K562 (cell line): ENCODE results near the gene FAM43B. TPM values are rescaled to one million over a fixed set of nuclear protein-coding genes. Genes with fewer than 3 reads are reported as not detected.

Source experiments
- ATAC-seq: fragments of 200-7000 bp; cut with Tn5 transposase; 3 replicates; pipeline ENCODE4 v1.9.1; 2020; ENCODE audit warnings: moderate library complexity
- BruUV-seq: library from RNA; stranded (reverse); fragments of 400-500 nt; replicated peaks from 2 replicates; lab custom pipeline; 2021; lab: Mats Ljungman, UMichigan
- CTCF ChIA-PET: fragments of 300-600 bp; formaldehyde crosslinking; extraction: SDS; loops from one replicate; lab custom pipeline; 2021; ENCODE audit warnings: low intra/inter-chr PET ratio; lab: Yijun Ruan, JAX
- POLR2A ChIA-PET: fragments of 300-600, 350-650 bp; sonication (Branson Sonifier 250); formaldehyde crosslinking; extraction: SDS; loops from one replicate; lab custom pipeline; 2021; ENCODE audit warnings: antibody characterized with exemption, inconsistent platforms; lab: Yijun Ruan, JAX
- DNase-seq, 4 experiments: peaks; one replicate each; pipeline versions ENCODE4 v3.0.0 to v3.0.0-alpha.2; 2011 to 2018; ENCODE audit warnings: low spot score in 3 of 4, mixed read lengths in 3 of 4; ENCODE audit errors: extremely low read depth in 1 of 4
- FAIRE-seq: peaks from 2 replicates; lab custom pipeline; 2011; peaks lifted over from hg19 to GRCh38; lab: Jason Lieb, UNC
- H2AFZ ChIP-seq: 2 replicates; pipeline ENCODE4 v1.6.0; 2011; ENCODE audit warnings: low read depth, low read length, control low read depth, inconsistent platforms
- H3K27ac ChIP-seq: fragments of 200-600 bp; 3 replicates; pipeline ENCODE4 v1.8.0; 2011; ENCODE audit warnings: low read depth, mild to moderate bottlenecking, control low read depth, inconsistent platforms, low read length, moderate library complexity, mixed read lengths; ENCODE audit errors: extremely low read depth
- H3K27me3 ChIP-seq, 2 experiments: fragments of 300-600 bp in 1 of 2; 2 replicates in 1 of 2; 3 replicates in 1 of 2; pipeline versions ENCODE4 v1.6.0 to v1.8.0; 2011; ENCODE audit warnings: inconsistent platforms in 2 of 2, low read length in 2 of 2, mild to moderate bottlenecking in 1 of 2, mixed read lengths in 1 of 2, moderate library complexity in 1 of 2; ENCODE audit not compliant: control insufficient read depth in 2 of 2, insufficient read depth in 2 of 2
- H3K36me3 ChIP-seq: fragments of 300-600 bp; 3 replicates; pipeline ENCODE4 v1.8.0; 2011; ENCODE audit warnings: mild to moderate bottlenecking, low read length, inconsistent platforms; ENCODE audit not compliant: control insufficient read depth, insufficient read depth
- H3K4me1 ChIP-seq, 2 experiments: fragments of 200-600 bp in 1 of 2; replicated peaks in 1 of 2; 2 replicates in 1 of 2; 3 replicates in 1 of 2; pipeline versions ENCODE4 v1.5.1 to v1.8.0; 2011; ENCODE audit warnings: inconsistent platforms in 2 of 2, low read length in 2 of 2, mild to moderate bottlenecking in 1 of 2, mixed read lengths in 1 of 2, moderate library complexity in 1 of 2; ENCODE audit not compliant: control insufficient read depth in 2 of 2, insufficient read depth in 2 of 2
- H3K4me2 ChIP-seq: 2 replicates; pipeline ENCODE4 v1.6.1; 2011; ENCODE audit warnings: low read length, control low read depth, inconsistent platforms, mixed read lengths; ENCODE audit not compliant: insufficient read depth
- H3K4me3 ChIP-seq: fragments of 200-600 bp; sonication (generic), shearing (Covaris generic); 2 replicates; pipeline ENCODE4 v1.5.1; 2016; ENCODE audit warnings: control low read depth, inconsistent platforms
- H3K79me2 ChIP-seq: fragments of 200-600 bp; 3 replicates; pipeline ENCODE4 v1.8.0; 2011; ENCODE audit warnings: low read length, inconsistent platforms; ENCODE audit not compliant: control insufficient read depth, insufficient read depth
- H3K9ac ChIP-seq, 2 experiments: 2 replicates each; pipeline versions ENCODE4 v1.6.0 to v1.6.1; 2011; ENCODE audit warnings: low read depth in 2 of 2, low read length in 2 of 2, control low read depth in 1 of 2, inconsistent platforms in 1 of 2, mild to moderate bottlenecking in 1 of 2, mixed read lengths in 1 of 2; ENCODE audit not compliant: insufficient read depth in 1 of 2
- H3K9me1 ChIP-seq: one replicate; pipeline ENCODE4 v1.6.0; 2011; ENCODE audit warnings: inconsistent platforms, mild to moderate bottlenecking, low read length, moderate library complexity; ENCODE audit not compliant: control insufficient read depth, insufficient read depth
- H3K9me3 ChIP-seq: replicated peaks from 2 replicates; pipeline ENCODE4 v1.5.1; 2011; ENCODE audit warnings: low read depth, low read length, inconsistent platforms; ENCODE audit not compliant: control insufficient read depth, insufficient read depth
- H4K20me1 ChIP-seq: replicated peaks from 2 replicates; pipeline ENCODE4 v1.6.1; 2011; ENCODE audit warnings: low read length, inconsistent platforms, mixed read lengths; ENCODE audit not compliant: control insufficient read depth, insufficient read depth
- GABPA ChIP-seq: fragments of 200-800 bp; sonication (Bioruptor generic); conservative IDR thresholded peaks from 2 replicates; pipeline ENCODE4 v1.6.1; 2016; ENCODE audit warnings: low read depth, missing genetic modification characterization, missing compliant biosample characterization
- HSF4 ChIP-seq: fragments of 250-450 bp; sonication (Bioruptor Pico); IDR thresholded peaks from 2 replicates; pipeline ENCODE4 v2.1.2; 2022; ENCODE audit warnings: mild to moderate bottlenecking, moderate library complexity, borderline replicate concordance
- RAD51 ChIP-seq: fragments of 450-650 bp; IDR thresholded peaks from 2 replicates; pipeline ENCODE4 v1.7.1; 2016; ENCODE audit warnings: low read depth, mild to moderate bottlenecking, borderline replicate concordance
- ZNF121 ChIP-seq: sonication (generic); formaldehyde crosslinking; conservative IDR thresholded peaks from 2 replicates; pipeline ENCODE4 v1.8.0; 2022; ENCODE audit warnings: missing genetic modification reagents
- ZNF316 ChIP-seq: fragments of 450-650 bp; IDR thresholded peaks from 2 replicates; pipeline ENCODE4 v1.6.1; 2016
- WGBS: fragments of 100-300 bp; shearing (Covaris generic); methylation state at CpG from one replicate; pipeline ENCODE4 v1.1.6; 2016; ENCODE audit warnings: low coverage, mixed read lengths; ENCODE audit not compliant: insufficient coverage; ENCODE audit errors: missing lambda C conversion rate; 5-methylcytosine and 5-hydroxymethylcytosine counted together
- in situ Hi-C: fragments of 300-500 bp; cut with MboI; formaldehyde crosslinking; loops from 4 replicates; pipeline ENCODE4 v1.15.0; 2018; ENCODE audit warnings: inconsistent platforms, mixed read lengths
- intact Hi-C: fragments of 100-400 bp; cut with micrococcal nuclease; formaldehyde crosslinking; loops from 2 replicates; pipeline ENCODE4 v1.14.2; 2022
- polyA plus RNA-seq, 8 experiments: library from polyadenylated mRNA; depleted of rRNA in 4 of 8; stranded (reverse) in 5 of 8; unstranded in 3 of 8; fragments of >200 nt; fragmentation: Nextera tagmentation in 2 of 8; fragmentation: Illumina TruSeq in 1 of 8; extraction: Ambion mirVana in 2 of 8; extraction: Trizol in 1 of 8; gene quantifications; 2 replicates each; pipeline versions ENCODE4 v1.2.1 to v1.2.3, GENCODE V29; 2011 to 2014; ENCODE audit warnings: inconsistent platforms in 1 of 8, missing spikeins in 1 of 8
- total RNA-seq, 7 experiments: library from RNA; depleted of rRNA in 6 of 7; stranded (reverse); fragments of >200 nt in 6 of 7; fragmentation: Illumina TruSeq in 2 of 7; extraction: Trizol in 2 of 7; gene quantifications; 2 replicates each; pipeline versions ENCODE4 v1.2.1 to v1.2.3, GENCODE V29; 2011 to 2021; ENCODE audit warnings: low replicate concordance in 1 of 7
- TF ChIP-seq, protein P1 (sequence below): IDR thresholded peaks from 3 replicates; pipeline ENCODE4 v1.6.1; 2011; ENCODE audit warnings: borderline replicate concordance, mild to moderate bottlenecking, moderate library complexity; ENCODE audit not compliant: insufficient read length; ENCODE audit errors: extremely low read depth
- TF ChIP-seq, protein P2 (sequence below): fragments of 450-650 bp; formaldehyde crosslinking; IDR thresholded peaks from 2 replicates; pipeline ENCODE4 v1.4.0; 2020; ENCODE audit warnings: mild to moderate bottlenecking, moderate library complexity
- TF ChIP-seq, protein P3 (sequence below): sonication (generic); formaldehyde crosslinking; IDR thresholded peaks from 2 replicates; pipeline ENCODE4 v1.8.0; 2022; ENCODE audit warnings: mild to moderate bottlenecking, missing genetic modification reagents, borderline replicate concordance
- TF ChIP-seq, protein P4 (sequence below): fragments of 450-650 bp; formaldehyde crosslinking; IDR thresholded peaks from 2 replicates; pipeline ENCODE4 v1.4.0; 2020; ENCODE audit warnings: mild to moderate bottlenecking, mixed read lengths
- TF ChIP-seq, protein P5 (sequence below): sonication (generic); formaldehyde crosslinking; IDR thresholded peaks from 2 replicates; pipeline ENCODE4 v1.9.0; 2022; ENCODE audit warnings: mild to moderate bottlenecking, missing genetic modification reagents

FAM43B gene
- total and polyA plus RNA-seq, 9 of the 15 experiments (the other 6 are each of a cell fraction or from before 2014, with no cell fraction given) = not detected

DNA sequence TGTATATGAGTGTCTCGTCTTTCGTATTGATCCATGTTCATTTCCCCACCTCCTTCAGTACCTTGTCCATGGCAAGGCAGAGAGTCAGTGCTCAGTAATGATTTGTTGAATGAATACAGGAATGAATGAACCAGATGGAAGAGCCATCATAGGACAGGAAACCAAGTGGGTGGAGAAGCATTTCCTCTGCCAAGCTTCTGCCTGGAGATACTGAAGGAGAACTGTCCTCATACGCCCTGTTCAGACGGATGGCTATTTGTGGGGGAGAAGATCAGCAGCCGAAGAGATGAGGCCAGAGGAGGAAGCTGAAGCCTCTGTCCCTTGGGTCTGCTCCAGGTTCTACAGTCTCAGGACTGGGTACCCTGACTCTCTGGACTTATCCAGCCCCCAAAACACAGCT, 5.8 kb downstream of the FAM43B start (continued):
- TF ChIP-seq, protein P1, sequence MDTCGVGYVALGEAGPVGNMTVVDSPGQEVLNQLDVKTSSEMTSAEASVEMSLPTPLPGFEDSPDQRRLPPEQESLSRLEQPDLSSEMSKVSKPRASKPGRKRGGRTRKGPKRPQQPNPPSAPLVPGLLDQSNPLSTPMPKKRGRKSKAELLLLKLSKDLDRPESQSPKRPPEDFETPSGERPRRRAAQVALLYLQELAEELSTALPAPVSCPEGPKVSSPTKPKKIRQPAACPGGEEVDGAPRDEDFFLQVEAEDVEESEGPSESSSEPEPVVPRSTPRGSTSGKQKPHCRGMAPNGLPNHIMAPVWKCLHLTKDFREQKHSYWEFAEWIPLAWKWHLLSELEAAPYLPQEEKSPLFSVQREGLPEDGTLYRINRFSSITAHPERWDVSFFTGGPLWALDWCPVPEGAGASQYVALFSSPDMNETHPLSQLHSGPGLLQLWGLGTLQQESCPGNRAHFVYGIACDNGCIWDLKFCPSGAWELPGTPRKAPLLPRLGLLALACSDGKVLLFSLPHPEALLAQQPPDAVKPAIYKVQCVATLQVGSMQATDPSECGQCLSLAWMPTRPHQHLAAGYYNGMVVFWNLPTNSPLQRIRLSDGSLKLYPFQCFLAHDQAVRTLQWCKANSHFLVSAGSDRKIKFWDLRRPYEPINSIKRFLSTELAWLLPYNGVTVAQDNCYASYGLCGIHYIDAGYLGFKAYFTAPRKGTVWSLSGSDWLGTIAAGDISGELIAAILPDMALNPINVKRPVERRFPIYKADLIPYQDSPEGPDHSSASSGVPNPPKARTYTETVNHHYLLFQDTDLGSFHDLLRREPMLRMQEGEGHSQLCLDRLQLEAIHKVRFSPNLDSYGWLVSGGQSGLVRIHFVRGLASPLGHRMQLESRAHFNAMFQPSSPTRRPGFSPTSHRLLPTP = no peak
- TF ChIP-seq GABPA (tag) (no peak), ZNF316 (no peak)

DNA sequence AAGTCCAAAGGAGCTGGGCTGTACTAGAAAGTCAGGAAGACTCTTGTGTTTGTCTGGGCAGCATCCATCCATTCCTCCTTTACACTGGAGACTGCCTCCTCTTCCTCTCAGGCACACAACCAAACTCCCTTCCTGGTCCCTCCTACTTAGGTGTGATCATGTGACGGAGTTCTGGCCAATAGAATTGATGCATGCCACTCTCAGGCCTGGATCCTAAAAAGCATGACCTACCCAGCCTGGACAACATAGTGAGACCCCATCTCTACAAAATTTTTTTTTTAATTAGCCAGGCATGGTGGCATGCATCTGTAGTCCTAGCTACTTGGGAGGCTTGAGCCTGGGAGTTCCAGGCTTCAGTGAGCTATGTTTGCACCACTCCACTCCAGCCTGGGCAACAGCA, 8.6 kb downstream of the FAM43B start:
- H2AFZ ChIP-seq = no peak overlapping the region
- DNase-seq (peak in 3 of 4 experiments; percentile 47 to 55 (median 48)), ATAC-seq (no peak), FAIRE-seq (no peak)
- no peaks in the 10 kb centered on the region for H3K4me1 ChIP-seq
- H3K27me3 ChIP-seq = peaks cover 59 to 87% of the 10 kb centered on the region in 2 experiments
- CTCF ChIA-PET = no interaction called here
- no peaks in the 10 kb centered on the region for H3K9me3 ChIP-seq
- H3K4me3 ChIP-seq = no peak overlapping the region
- WGBS = 0% methylated on average over 1 of the region's 1 CpG
- H3K9me1 ChIP-seq = peaks cover 5% of the 10 kb centered on the region
- in situ Hi-C loops (no loop called here), intact Hi-C loops (no loop called here)
- POLR2A ChIA-PET = no interaction called here
- no peaks in the 10 kb centered on the region for H3K36me3 ChIP-seq
- BruUV-seq = no TSS peak
- H3K9ac ChIP-seq = no peak overlapping the region
- no peak overlapping the region for H3K4me2 ChIP-seq
- H3K27ac ChIP-seq = no peak overlapping the region
- H4K20me1 ChIP-seq = peaks cover 3% of the 10 kb centered on the region
- no peaks in the 10 kb centered on the region for H3K79me2 ChIP-seq
- TF ChIP-seq RAD51 = peak; percentile 55; the same call in 1 of the 2 replicates
- TF ChIP-seq, protein P2, sequence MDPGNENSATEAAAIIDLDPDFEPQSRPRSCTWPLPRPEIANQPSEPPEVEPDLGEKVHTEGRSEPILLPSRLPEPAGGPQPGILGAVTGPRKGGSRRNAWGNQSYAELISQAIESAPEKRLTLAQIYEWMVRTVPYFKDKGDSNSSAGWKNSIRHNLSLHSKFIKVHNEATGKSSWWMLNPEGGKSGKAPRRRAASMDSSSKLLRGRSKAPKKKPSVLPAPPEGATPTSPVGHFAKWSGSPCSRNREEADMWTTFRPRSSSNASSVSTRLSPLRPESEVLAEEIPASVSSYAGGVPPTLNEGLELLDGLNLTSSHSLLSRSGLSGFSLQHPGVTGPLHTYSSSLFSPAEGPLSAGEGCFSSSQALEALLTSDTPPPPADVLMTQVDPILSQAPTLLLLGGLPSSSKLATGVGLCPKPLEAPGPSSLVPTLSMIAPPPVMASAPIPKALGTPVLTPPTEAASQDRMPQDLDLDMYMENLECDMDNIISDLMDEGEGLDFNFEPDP = no peak
- TF ChIP-seq HSF4 (CRISPR knock-in tag) = no peak
- peak; percentile 90 for TF ChIP-seq ZNF121 (CRISPR knock-in tag)
- TF ChIP-seq, protein P3, sequence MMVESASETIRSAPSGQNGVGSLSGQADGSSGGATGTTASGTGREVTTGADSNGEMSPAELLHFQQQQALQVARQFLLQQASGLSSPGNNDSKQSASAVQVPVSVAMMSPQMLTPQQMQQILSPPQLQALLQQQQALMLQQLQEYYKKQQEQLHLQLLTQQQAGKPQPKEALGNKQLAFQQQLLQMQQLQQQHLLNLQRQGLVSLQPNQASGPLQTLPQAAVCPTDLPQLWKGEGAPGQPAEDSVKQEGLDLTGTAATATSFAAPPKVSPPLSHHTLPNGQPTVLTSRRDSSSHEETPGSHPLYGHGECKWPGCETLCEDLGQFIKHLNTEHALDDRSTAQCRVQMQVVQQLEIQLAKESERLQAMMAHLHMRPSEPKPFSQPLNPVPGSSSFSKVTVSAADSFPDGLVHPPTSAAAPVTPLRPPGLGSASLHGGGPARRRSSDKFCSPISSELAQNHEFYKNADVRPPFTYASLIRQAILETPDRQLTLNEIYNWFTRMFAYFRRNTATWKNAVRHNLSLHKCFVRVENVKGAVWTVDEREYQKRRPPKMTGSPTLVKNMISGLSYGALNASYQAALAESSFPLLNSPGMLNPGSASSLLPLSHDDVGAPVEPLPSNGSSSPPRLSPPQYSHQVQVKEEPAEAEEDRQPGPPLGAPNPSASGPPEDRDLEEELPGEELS = no peak
- TF ChIP-seq, protein P4, sequence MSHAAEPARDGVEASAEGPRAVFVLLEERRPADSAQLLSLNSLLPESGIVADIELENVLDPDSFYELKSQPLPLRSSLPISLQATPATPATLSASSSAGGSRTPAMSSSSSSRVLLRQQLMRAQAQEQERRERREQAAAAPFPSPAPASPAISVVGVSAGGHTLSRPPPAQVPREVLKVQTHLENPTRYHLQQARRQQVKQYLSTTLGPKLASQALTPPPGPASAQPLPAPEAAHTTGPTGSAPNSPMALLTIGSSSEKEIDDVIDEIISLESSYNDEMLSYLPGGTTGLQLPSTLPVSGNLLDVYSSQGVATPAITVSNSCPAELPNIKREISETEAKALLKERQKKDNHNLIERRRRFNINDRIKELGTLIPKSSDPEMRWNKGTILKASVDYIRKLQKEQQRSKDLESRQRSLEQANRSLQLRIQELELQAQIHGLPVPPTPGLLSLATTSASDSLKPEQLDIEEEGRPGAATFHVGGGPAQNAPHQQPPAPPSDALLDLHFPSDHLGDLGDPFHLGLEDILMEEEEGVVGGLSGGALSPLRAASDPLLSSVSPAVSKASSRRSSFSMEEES (CRISPR knock-in tag) = peak; percentile 42
- TF ChIP-seq, protein P5, sequence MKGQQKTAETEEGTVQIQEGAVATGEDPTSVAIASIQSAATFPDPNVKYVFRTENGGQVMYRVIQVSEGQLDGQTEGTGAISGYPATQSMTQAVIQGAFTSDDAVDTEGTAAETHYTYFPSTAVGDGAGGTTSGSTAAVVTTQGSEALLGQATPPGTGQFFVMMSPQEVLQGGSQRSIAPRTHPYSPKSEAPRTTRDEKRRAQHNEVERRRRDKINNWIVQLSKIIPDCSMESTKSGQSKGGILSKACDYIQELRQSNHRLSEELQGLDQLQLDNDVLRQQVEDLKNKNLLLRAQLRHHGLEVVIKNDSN = peak; percentile 62
